ENCODE data around the gene LIME1.

LIME1 gene

GRCh38 chr20:63739130-63740069 is 2.9 kb downstream of the LIME1 start, which contains the start of gene SLC2A4RG:
Gene SLC2A4RG, plus strand, starts transcription at chr20:63739776. Its CDS starts 137 bp downstream, at chr20:63739913.
- peak; percentile 94 for DNase-seq (ENCODE audit: low read depth, low spot score)

GRCh38 chr20:63740070-63740626 is 3.7 kb downstream of the LIME1 start:
- DNase-seq (ENCODE audit: low read depth, low spot score): peak; percentile 63

GRCh38 chr20:63740627-63741353 is 4.3 kb downstream of the LIME1 start:
- peak; percentile 95 for DNase-seq (ENCODE audit: low read depth, low spot score)

GRCh38 chr20:63741354-63741675 is 4.9 kb downstream of the LIME1 start:
- DNase-seq (ENCODE audit: low read depth, low spot score): no peak

- no peak for DNase-seq (ENCODE audit: low read depth, low spot score)
These were observed 5.4 kb downstream of the LIME1 start for GRCh38 chr20:63741676-63742380.

GRCh38 chr20:63742381-63743024 is 6.0 kb downstream of the LIME1 start:
- no peak for DNase-seq (ENCODE audit: low read depth, low spot score)

GRCh38 chr20:63743210-63743970 is 6.9 kb downstream of the LIME1 start:
- no peak for DNase-seq (ENCODE audit: low read depth, low spot score)

- no peak for DNase-seq (ENCODE audit: low read depth, low spot score)
These were observed 7.7 kb downstream of the LIME1 start for GRCh38 chr20:63744158-63744557.

- no peak for DNase-seq (ENCODE audit: low read depth, low spot score)
These were observed 8.3 kb downstream of the LIME1 start for GRCh38 chr20:63744574-63745423.

- no peak for DNase-seq (ENCODE audit: low read depth, low spot score)
These were observed 9.0 kb downstream of the LIME1 start for GRCh38 chr20:63745424-63745805.

GRCh38 chr20:63745961-63746731 is 9.7 kb downstream of the LIME1 start:
- DNase-seq (ENCODE audit: low read depth, low spot score): no peak

- no peak for DNase-seq (ENCODE audit: low read depth, low spot score)
These were observed 10.4 kb downstream of the LIME1 start for GRCh38 chr20:63746751-63747315.

GRCh38 chr20:63747622-63748069 is 11.2 kb downstream of the LIME1 start:
- no peak for DNase-seq (ENCODE audit: low read depth, low spot score)

- DNase-seq (ENCODE audit: low read depth, low spot score): no peak
These were observed 11.8 kb downstream of the LIME1 start for GRCh38 chr20:63748070-63748933.

- DNase-seq (ENCODE audit: low read depth, low spot score): no peak
These were observed 12.4 kb downstream of the LIME1 start for GRCh38 chr20:63748934-63749270.

- no peak for DNase-seq (ENCODE audit: low read depth, low spot score)
These were observed 13.4 kb downstream of the LIME1 start for GRCh38 chr20:63749597-63750508.
